H9 (cell line): Measurements from ENCODE around the gene ZNF408. TPM values are rescaled to one million over a fixed set of nuclear protein-coding genes. Genes with fewer than 3 reads are reported as not detected.

Experiments
- DNase-seq: peaks from one replicate; pipeline ENCODE4 v3.0.0-alpha.2; 2017
- H2AFZ ChIP-seq: one replicate; pipeline ENCODE4 v1.6.1; 2013; ENCODE audit warnings: mild to moderate bottlenecking, low read length, control low read depth, moderate library complexity
- H2AK5ac ChIP-seq: 2 replicates; pipeline ENCODE4 v1.6.1; 2013; ENCODE audit warnings: low read length, control low read depth, mixed read lengths; ENCODE audit not compliant: insufficient read length
- H2BK120ac ChIP-seq: one replicate; pipeline ENCODE4 v1.6.1; 2013; ENCODE audit warnings: low read depth, mild to moderate bottlenecking, low read length, control low read depth, inconsistent platforms; ENCODE audit not compliant: poor library complexity, severe bottlenecking
- H2BK12ac ChIP-seq: 2 replicates; pipeline ENCODE4 v1.6.1; 2013; ENCODE audit warnings: low read length, control low read depth, mixed read lengths, low read depth; ENCODE audit not compliant: insufficient read length
- H2BK15ac ChIP-seq: 2 replicates; pipeline ENCODE4 v1.6.1; 2013; ENCODE audit warnings: low read depth, low read length, control low read depth
- H2BK20ac ChIP-seq: one replicate; pipeline ENCODE4 v1.6.1; 2013; ENCODE audit warnings: low read depth, mild to moderate bottlenecking, low read length, control low read depth, inconsistent platforms; ENCODE audit not compliant: poor library complexity, severe bottlenecking
- H2BK5ac ChIP-seq: 2 replicates; pipeline ENCODE4 v1.6.1; 2013; ENCODE audit warnings: low read length, control low read depth, mixed read lengths; ENCODE audit not compliant: insufficient read length
- H3K14ac ChIP-seq: 2 replicates; pipeline ENCODE4 v1.6.1; 2013; ENCODE audit warnings: low read length, control low read depth; ENCODE audit not compliant: insufficient read depth
- H3K18ac ChIP-seq: 2 replicates; pipeline ENCODE4 v1.6.1; 2013; ENCODE audit warnings: low read depth, mild to moderate bottlenecking, mixed read lengths, low read length, control low read depth; ENCODE audit not compliant: insufficient read length
- H3K23ac ChIP-seq: 2 replicates; pipeline ENCODE4 v1.6.1; 2013; ENCODE audit warnings: low read length, control low read depth, mixed read lengths, low read depth; ENCODE audit not compliant: insufficient read length
- H3K23me2 ChIP-seq: 2 replicates; pipeline ENCODE4 v1.6.1; 2013; ENCODE audit warnings: low read depth, mild to moderate bottlenecking, mixed read lengths, low read length, control low read depth; ENCODE audit not compliant: insufficient read length, poor library complexity, severe bottlenecking
- H3K27ac ChIP-seq: 2 replicates; pipeline ENCODE4 v1.5.1; 2013; ENCODE audit warnings: low read length, control low read depth, mixed read lengths, low read depth; ENCODE audit not compliant: insufficient read length
- H3K27me3 ChIP-seq: 2 replicates; pipeline ENCODE4 v1.6.1; 2013; ENCODE audit warnings: low read length, control low read depth, inconsistent platforms; ENCODE audit not compliant: insufficient read depth
- H3K4ac ChIP-seq: 2 replicates; pipeline ENCODE4 v1.6.1; 2013; ENCODE audit warnings: low read depth, mild to moderate bottlenecking, control low read depth, inconsistent platforms, low read length, moderate library complexity
- H3K4me1 ChIP-seq: 2 replicates; pipeline ENCODE4 v1.6.1; 2013; ENCODE audit warnings: low read length, control low read depth, inconsistent platforms; ENCODE audit not compliant: insufficient read depth
- H3K4me2 ChIP-seq: 2 replicates; pipeline ENCODE4 v1.6.1; 2013; ENCODE audit warnings: low read length, control low read depth, mixed read lengths; ENCODE audit not compliant: insufficient read length, insufficient read depth
- H3K56ac ChIP-seq: 2 replicates; pipeline ENCODE4 v1.6.1; 2013; ENCODE audit warnings: low read depth, mild to moderate bottlenecking, mixed read lengths, low read length, control low read depth; ENCODE audit not compliant: insufficient read length
- H3K79me1 ChIP-seq: 2 replicates; pipeline ENCODE4 v1.6.1; 2013; ENCODE audit warnings: low read depth, mild to moderate bottlenecking, moderate library complexity, low read length, control low read depth, inconsistent platforms; ENCODE audit not compliant: insufficient read depth, poor library complexity, severe bottlenecking
- H3K79me2 ChIP-seq: 2 replicates; pipeline ENCODE4 v1.6.1; 2013; ENCODE audit warnings: low read length, control low read depth, inconsistent platforms; ENCODE audit not compliant: insufficient read depth
- H3K9ac ChIP-seq: 2 replicates; pipeline ENCODE4 v1.6.1; 2013; ENCODE audit warnings: low read length, control low read depth, mixed read lengths; ENCODE audit not compliant: insufficient read length; ENCODE audit errors: extremely low read depth
- H3K9me3 ChIP-seq: one replicate; pipeline ENCODE4 v1.6.1; 2013; ENCODE audit warnings: low read depth, low read length, inconsistent platforms; ENCODE audit not compliant: control insufficient read depth
- H3T11ph ChIP-seq: one replicate; pipeline ENCODE4 v1.6.1; 2013; ENCODE audit warnings: mild to moderate bottlenecking, low read length, control low read depth, inconsistent platforms
- H4K20me1 ChIP-seq: one replicate; pipeline ENCODE4 v1.6.1; 2013; ENCODE audit not compliant: control insufficient read depth, insufficient read length, insufficient read depth
- H4K5ac ChIP-seq: 2 replicates; pipeline ENCODE4 v1.6.1; 2013; ENCODE audit warnings: low read depth, mild to moderate bottlenecking, mixed read lengths, low read length, control low read depth; ENCODE audit not compliant: insufficient read length
- H4K8ac ChIP-seq: replicated peaks from 2 replicates; pipeline ENCODE4 v1.6.1; 2013; ENCODE audit warnings: low read length, control low read depth, mixed read lengths, low read depth; ENCODE audit not compliant: insufficient read length
- H4K91ac ChIP-seq: 2 replicates; pipeline ENCODE4 v1.6.1; 2013; ENCODE audit warnings: low read depth, mild to moderate bottlenecking, moderate library complexity, mixed read lengths, low read length, control low read depth; ENCODE audit not compliant: insufficient read length
- H3K27ac Mint-ChIP-seq, 3 experiments: 2 replicates in 2 of 3; 3 replicates in 1 of 3; pipeline ENCODE4 v1.8.0; 2020 to 2021; ENCODE audit warnings: mixed read lengths in 3 of 3, mild to moderate bottlenecking in 1 of 3, moderate library complexity in 1 of 3
- H3K27me3 Mint-ChIP-seq: 2 replicates; pipeline ENCODE4 v1.8.0; 2021; ENCODE audit warnings: low read depth, mild to moderate bottlenecking, moderate library complexity, mixed read lengths
- H3K36me3 Mint-ChIP-seq, 3 experiments: 2 replicates in 2 of 3; 3 replicates in 1 of 3; pipeline ENCODE4 v1.8.0; 2020 to 2021; ENCODE audit warnings: low read depth in 3 of 3, mixed read lengths in 3 of 3; ENCODE audit not compliant: insufficient read depth in 1 of 3
- H3K4me1 Mint-ChIP-seq, 2 experiments: 2 replicates each; pipeline ENCODE4 v1.8.0; 2020; ENCODE audit warnings: mixed read lengths in 2 of 2
- H3K4me3 Mint-ChIP-seq, 2 experiments: 2 replicates in 1 of 2; 3 replicates in 1 of 2; pipeline ENCODE4 v1.8.0; 2020 to 2021; ENCODE audit warnings: mild to moderate bottlenecking in 2 of 2, mixed read lengths in 2 of 2, moderate library complexity in 1 of 2
- H3K9me3 Mint-ChIP-seq, 2 experiments: 2 replicates in 1 of 2; 3 replicates in 1 of 2; pipeline ENCODE4 v1.8.0; 2020; ENCODE audit warnings: mild to moderate bottlenecking in 2 of 2, mixed read lengths in 2 of 2, moderate library complexity in 1 of 2
- WGBS: extraction: QIAGEN DNeasy Blood & Tissue Kit; methylation state at CpG from one replicate; pipeline ENCODE4 v1.1.7; 2013; ENCODE audit warnings: missing lambda C conversion rate, low lambda C conversion rate, mixed read lengths; ENCODE audit not compliant: insufficient read length; ENCODE audit errors: extremely low coverage; 5-methylcytosine and 5-hydroxymethylcytosine counted together
- total RNA-seq: library from RNA; stranded (reverse); gene quantifications from 2 replicates; pipeline ENCODE4 v1.2.1, GENCODE V29; 2021
- TF ChIP-seq, protein P1 (sequence below): fragments of 200-600 bp; sonication (generic); conservative IDR thresholded peaks from 3 replicates; pipeline ENCODE4 v1.8.0; 2021; ENCODE audit warnings: antibody characterized with exemption, mild to moderate bottlenecking

The ZNF408 gene
- total RNA-seq, 1 experiment from 2014 or later, result 16.6 TPM

DNA sequence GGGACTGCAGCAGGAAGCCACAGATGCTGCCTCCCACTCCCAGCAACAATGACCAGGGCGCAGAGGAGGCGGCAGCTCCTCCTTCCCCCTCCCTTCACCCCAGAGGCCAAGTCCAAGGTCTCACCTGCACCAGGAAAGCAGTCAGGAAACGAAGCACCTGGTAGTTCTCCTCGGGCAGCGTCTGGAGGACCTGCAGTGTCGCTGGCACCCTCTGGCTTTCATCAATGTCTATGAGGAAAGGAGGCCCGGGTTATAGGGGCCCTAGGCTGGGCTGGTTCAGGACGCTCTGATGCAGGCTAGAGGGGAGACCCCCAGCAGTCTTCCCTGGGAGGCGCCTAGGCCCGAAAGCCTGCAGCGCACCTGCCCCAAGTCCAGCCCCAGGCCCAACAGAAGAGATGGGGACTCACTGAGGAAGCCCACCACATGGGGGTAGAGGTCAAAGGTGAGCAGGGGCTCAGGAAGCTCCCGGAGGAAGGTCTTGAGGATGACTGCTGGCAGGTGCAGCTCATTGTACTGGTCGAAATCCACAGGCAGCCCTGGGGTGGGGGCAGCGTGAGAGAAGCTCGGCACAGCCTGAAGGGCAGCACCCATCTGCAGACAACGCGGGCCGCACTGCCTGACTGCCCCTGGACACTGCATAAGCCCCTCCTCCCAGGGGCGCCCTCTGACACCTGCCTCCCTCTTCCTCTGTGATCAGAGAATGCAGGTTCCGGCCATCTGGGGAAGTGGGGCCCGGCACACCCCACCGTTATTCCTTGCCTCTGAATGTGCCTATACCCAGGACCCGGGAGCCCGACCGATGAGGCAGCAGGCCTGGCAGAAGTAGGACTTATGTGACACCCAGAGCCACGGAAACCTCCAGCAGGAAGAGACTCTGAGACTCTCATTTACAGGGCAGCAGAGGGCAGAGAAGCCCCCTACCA is 21.3 kb upstream of the ZNF408 start:
- no peak overlapping the region for H4K8ac ChIP-seq
- Mint-ChIP-seq H3K4me3 (no peak overlapping the region), H3K36me3 (peaks cover 0 to 15% (median 9%) of the 10 kb centered on the region in 3 experiments; a peak in 4 of 7 replicates), H3K9me3 (no peaks in the 10 kb centered on the region), H3K4me1 (peaks cover 8 to 10% of the 10 kb centered on the region in 2 experiments), H3K27me3 (no peaks in the 10 kb centered on the region; the same call in 1 of the 2 replicates), H3K27ac (no peak overlapping the region; a peak in 1 of 7 replicates)
- H2BK12ac ChIP-seq, result no peak overlapping the region
- no peak overlapping the region for H2AFZ ChIP-seq
- H3K4me2 ChIP-seq, result no peak overlapping the region
- H3K79me2 ChIP-seq, result no peaks in the 10 kb centered on the region
- no peak overlapping the region for H2BK15ac ChIP-seq
- H3T11ph ChIP-seq, result no peak overlapping the region
- H3K9me3 ChIP-seq, result no peaks in the 10 kb centered on the region
- no peak for DNase-seq
- H3K9ac ChIP-seq, result no peak overlapping the region
- H2BK5ac ChIP-seq, result no peak overlapping the region
- no peak overlapping the region for H4K91ac ChIP-seq
- H3K4ac ChIP-seq, result no peak overlapping the region
- no peak overlapping the region for H3K18ac ChIP-seq
- H3K27me3 ChIP-seq, result no peaks in the 10 kb centered on the region
- H3K4me1 ChIP-seq, result no peaks in the 10 kb centered on the region
- no peak overlapping the region for H3K27ac ChIP-seq
- H4K5ac ChIP-seq, result no peak overlapping the region
- no peaks in the 10 kb centered on the region for H4K20me1 ChIP-seq
- no peaks in the 10 kb centered on the region for H3K23me2 ChIP-seq
- no peak overlapping the region for H3K23ac ChIP-seq
- H2AK5ac ChIP-seq, result no peak overlapping the region
- H3K56ac ChIP-seq, result no peak overlapping the region
- H2BK120ac ChIP-seq, result no peak overlapping the region
- WGBS, result no CpG with 5 or more reads among the region's 26 CpGs
- TF ChIP-seq, protein P1, sequence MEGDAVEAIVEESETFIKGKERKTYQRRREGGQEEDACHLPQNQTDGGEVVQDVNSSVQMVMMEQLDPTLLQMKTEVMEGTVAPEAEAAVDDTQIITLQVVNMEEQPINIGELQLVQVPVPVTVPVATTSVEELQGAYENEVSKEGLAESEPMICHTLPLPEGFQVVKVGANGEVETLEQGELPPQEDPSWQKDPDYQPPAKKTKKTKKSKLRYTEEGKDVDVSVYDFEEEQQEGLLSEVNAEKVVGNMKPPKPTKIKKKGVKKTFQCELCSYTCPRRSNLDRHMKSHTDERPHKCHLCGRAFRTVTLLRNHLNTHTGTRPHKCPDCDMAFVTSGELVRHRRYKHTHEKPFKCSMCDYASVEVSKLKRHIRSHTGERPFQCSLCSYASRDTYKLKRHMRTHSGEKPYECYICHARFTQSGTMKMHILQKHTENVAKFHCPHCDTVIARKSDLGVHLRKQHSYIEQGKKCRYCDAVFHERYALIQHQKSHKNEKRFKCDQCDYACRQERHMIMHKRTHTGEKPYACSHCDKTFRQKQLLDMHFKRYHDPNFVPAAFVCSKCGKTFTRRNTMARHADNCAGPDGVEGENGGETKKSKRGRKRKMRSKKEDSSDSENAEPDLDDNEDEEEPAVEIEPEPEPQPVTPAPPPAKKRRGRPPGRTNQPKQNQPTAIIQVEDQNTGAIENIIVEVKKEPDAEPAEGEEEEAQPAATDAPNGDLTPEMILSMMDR, result no peak
- H3K79me1 ChIP-seq, result no peaks in the 10 kb centered on the region
- no peak overlapping the region for H2BK20ac ChIP-seq
- no peak overlapping the region; the same call in 1 of the 2 replicates for H3K14ac ChIP-seq
